ENCODE results near the gene CDH4. TPM values are rescaled to one million over a fixed set of nuclear protein-coding genes. Genes with fewer than 3 reads are reported as not detected.

The CDH4 gene
- total RNA-seq, 1 donor from 2014 or later, result 3.2 TPM

- Histone ChIP-seq H2AFZ (ENCODE audit: low read depth, low read length) (no peak overlapping the region), H3K9ac (ENCODE audit: low read length) (no peak overlapping the region), H3K9me3 (ENCODE audit: insufficient read depth, low read depth, low read length) (peaks cover 11% of the 10 kb centered on the region), H3K4me3 (ENCODE audit: insufficient read depth, low read depth, low read length) (no peak overlapping the region), H3K79me2 (ENCODE audit: insufficient read depth, low read length) (no peaks in the 10 kb centered on the region), H3K4me1 (ENCODE audit: insufficient read depth, low read length) (no peaks in the 10 kb centered on the region), H4K20me1 (ENCODE audit: insufficient read depth, low read length) (peaks cover 10% of the 10 kb centered on the region), H3K27me3 (ENCODE audit: insufficient read depth, low read length) (no peaks in the 10 kb centered on the region), H3K4me2 (ENCODE audit: low read length) (no peak overlapping the region), H3K27ac (ENCODE audit: low read depth, low read length) (no peak overlapping the region), H3K36me3 (ENCODE audit: insufficient read depth, low read length) (no peaks in the 10 kb centered on the region)
- peaks cover 2% of the 10 kb centered on the region for H3K36me3 Mint-ChIP-seq (ENCODE audit: low read depth, unreplicated experiment)
- DNase-seq (ENCODE audit: low read depth) (no peak), FAIRE-seq (no peak)
- no peak overlapping the region for H3K4me3 Mint-ChIP-seq (ENCODE audit: unreplicated experiment)
- H3K4me1 Mint-ChIP-seq (ENCODE audit: low read depth, unreplicated experiment), result no peaks in the 10 kb centered on the region
- H3K9me3 Mint-ChIP-seq (ENCODE audit: unreplicated experiment), result peaks cover 14% of the 10 kb centered on the region
- peaks cover 38% of the 10 kb centered on the region for H3K27me3 Mint-ChIP-seq (ENCODE audit: low read depth, unreplicated experiment)
- TF ChIP-seq, protein P1, sequence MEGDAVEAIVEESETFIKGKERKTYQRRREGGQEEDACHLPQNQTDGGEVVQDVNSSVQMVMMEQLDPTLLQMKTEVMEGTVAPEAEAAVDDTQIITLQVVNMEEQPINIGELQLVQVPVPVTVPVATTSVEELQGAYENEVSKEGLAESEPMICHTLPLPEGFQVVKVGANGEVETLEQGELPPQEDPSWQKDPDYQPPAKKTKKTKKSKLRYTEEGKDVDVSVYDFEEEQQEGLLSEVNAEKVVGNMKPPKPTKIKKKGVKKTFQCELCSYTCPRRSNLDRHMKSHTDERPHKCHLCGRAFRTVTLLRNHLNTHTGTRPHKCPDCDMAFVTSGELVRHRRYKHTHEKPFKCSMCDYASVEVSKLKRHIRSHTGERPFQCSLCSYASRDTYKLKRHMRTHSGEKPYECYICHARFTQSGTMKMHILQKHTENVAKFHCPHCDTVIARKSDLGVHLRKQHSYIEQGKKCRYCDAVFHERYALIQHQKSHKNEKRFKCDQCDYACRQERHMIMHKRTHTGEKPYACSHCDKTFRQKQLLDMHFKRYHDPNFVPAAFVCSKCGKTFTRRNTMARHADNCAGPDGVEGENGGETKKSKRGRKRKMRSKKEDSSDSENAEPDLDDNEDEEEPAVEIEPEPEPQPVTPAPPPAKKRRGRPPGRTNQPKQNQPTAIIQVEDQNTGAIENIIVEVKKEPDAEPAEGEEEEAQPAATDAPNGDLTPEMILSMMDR (IDR thresholded peaks at IDR 0.05; ENCODE audit: insufficient read depth, low read depth, low read length), result no peak
- TF ChIP-seq EZH2 (IDR thresholded peaks at IDR 0.05; ENCODE audit: insufficient read depth, low read length), result no peak
- H3K27ac Mint-ChIP-seq (ENCODE audit: unreplicated experiment), result no peak overlapping the region
These were observed 353.2 kb downstream of the CDH4 start for GRCh38 chr20:61605283-61605682.

GRCh38 chr20:61605862-61606557 is 353.9 kb downstream of the CDH4 start:
- no peak overlapping the region for H3K9ac ChIP-seq (ENCODE audit: low read length)

More at GRCh38 chr20:61605862-61606557, 353.9 kb downstream of the CDH4 start:
- Histone ChIP-seq H3K79me2 (ENCODE audit: insufficient read depth, low read length) (no peaks in the 10 kb centered on the region), H3K27ac (ENCODE audit: low read depth, low read length) (no peak overlapping the region), H3K4me2 (ENCODE audit: low read length) (no peak overlapping the region), H3K36me3 (ENCODE audit: insufficient read depth, low read length) (no peaks in the 10 kb centered on the region), H3K9me3 (ENCODE audit: insufficient read depth, low read depth, low read length) (peaks cover 11% of the 10 kb centered on the region), H2AFZ (ENCODE audit: low read depth, low read length) (no peak overlapping the region), H4K20me1 (ENCODE audit: insufficient read depth, low read length) (peaks cover 14% of the 10 kb centered on the region), H3K4me1 (ENCODE audit: insufficient read depth, low read length) (no peaks in the 10 kb centered on the region), H3K4me3 (ENCODE audit: insufficient read depth, low read depth, low read length) (no peak overlapping the region), H3K27me3 (ENCODE audit: insufficient read depth, low read length) (no peaks in the 10 kb centered on the region)
- Mint-ChIP-seq H3K9me3 (ENCODE audit: unreplicated experiment) (peaks cover 14% of the 10 kb centered on the region), H3K4me3 (ENCODE audit: unreplicated experiment) (no peak overlapping the region), H3K36me3 (ENCODE audit: low read depth, unreplicated experiment) (peaks cover 2% of the 10 kb centered on the region), H3K27ac (ENCODE audit: unreplicated experiment) (no peak overlapping the region), H3K4me1 (ENCODE audit: low read depth, unreplicated experiment) (no peaks in the 10 kb centered on the region), H3K27me3 (ENCODE audit: low read depth, unreplicated experiment) (peaks cover 42% of the 10 kb centered on the region)
- TF ChIP-seq, protein P1 (IDR thresholded peaks at IDR 0.05; ENCODE audit: insufficient read depth, low read depth, low read length), result no peak
- TF ChIP-seq EZH2 (IDR thresholded peaks at IDR 0.05; ENCODE audit: insufficient read depth, low read length), result no peak
- DNase-seq (ENCODE audit: low read depth) (no peak), FAIRE-seq (no peak)

All from astrocyte (in vitro differentiated cells and primary cell).